BLaER1 (cell line): ENCODE data around the gene SLC15A3.

Experiments
- H3K27ac ChIP-seq: shearing (Covaris generic); formaldehyde crosslinking; 2 replicates; pipeline ENCODE4 v1.8.1; 2022
- H3K27me3 ChIP-seq: shearing (Covaris generic); formaldehyde crosslinking; 2 replicates; pipeline ENCODE4 v1.8.1; 2022
- H3K36me3 ChIP-seq: shearing (Covaris generic); formaldehyde crosslinking; 2 replicates; pipeline ENCODE4 v1.8.1; 2022
- H3K4me1 ChIP-seq: shearing (Covaris generic); formaldehyde crosslinking; 2 replicates; pipeline ENCODE4 v1.8.1; 2022
- H3K4me2 ChIP-seq: shearing (Covaris generic); formaldehyde crosslinking; 2 replicates; pipeline ENCODE4 v1.8.1; 2022
- H3K4me3 ChIP-seq: shearing (Covaris generic); formaldehyde crosslinking; 2 replicates; pipeline ENCODE4 v1.8.1; 2022
- H3K9ac ChIP-seq: shearing (Covaris generic); formaldehyde crosslinking; 2 replicates; pipeline ENCODE4 v1.8.1; 2022
- H3K9me3 ChIP-seq: shearing (Covaris generic); formaldehyde crosslinking; 2 replicates; pipeline ENCODE4 v1.8.1; 2022
- H4K20me1 ChIP-seq: shearing (Covaris generic); formaldehyde crosslinking; 2 replicates; pipeline ENCODE4 v1.8.1; 2022
- Cebpa-rat ChIP-seq: shearing (Covaris generic); IDR thresholded peaks from 2 replicates; pipeline ENCODE4 v1.8.1; 2022

The SLC15A3 gene

DNA sequence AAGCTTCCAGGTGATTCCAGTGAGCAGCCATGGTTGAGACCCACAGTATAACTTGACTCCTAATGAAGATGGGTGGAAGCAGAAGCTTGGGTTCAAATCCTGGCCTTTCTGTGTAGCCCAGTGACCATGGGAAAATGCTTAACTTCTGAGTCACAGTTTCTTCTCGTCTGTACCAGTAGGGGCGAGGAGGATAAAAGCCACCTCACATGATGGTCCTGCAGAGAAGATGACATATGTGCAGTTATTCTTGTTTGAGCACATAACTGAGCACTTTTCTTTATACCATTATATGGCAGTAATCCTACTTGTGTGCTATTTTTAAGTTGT is 33.1 kb downstream of the SLC15A3 start:
- Histone ChIP-seq H3K9me3 (no peaks in the 10 kb centered on the region), H3K27ac (no peak overlapping the region), H3K36me3 (peaks cover 69% of the 10 kb centered on the region), H3K4me1 (peaks cover 57% of the 10 kb centered on the region), H3K4me3 (no peak overlapping the region), H3K9ac (no peak overlapping the region), H3K4me2 (no peak overlapping the region), H4K20me1 (peaks cover 85% of the 10 kb centered on the region), H3K27me3 (peaks cover 21% of the 10 kb centered on the region)
- TF ChIP-seq Cebpa-rat: no peak

DNA sequence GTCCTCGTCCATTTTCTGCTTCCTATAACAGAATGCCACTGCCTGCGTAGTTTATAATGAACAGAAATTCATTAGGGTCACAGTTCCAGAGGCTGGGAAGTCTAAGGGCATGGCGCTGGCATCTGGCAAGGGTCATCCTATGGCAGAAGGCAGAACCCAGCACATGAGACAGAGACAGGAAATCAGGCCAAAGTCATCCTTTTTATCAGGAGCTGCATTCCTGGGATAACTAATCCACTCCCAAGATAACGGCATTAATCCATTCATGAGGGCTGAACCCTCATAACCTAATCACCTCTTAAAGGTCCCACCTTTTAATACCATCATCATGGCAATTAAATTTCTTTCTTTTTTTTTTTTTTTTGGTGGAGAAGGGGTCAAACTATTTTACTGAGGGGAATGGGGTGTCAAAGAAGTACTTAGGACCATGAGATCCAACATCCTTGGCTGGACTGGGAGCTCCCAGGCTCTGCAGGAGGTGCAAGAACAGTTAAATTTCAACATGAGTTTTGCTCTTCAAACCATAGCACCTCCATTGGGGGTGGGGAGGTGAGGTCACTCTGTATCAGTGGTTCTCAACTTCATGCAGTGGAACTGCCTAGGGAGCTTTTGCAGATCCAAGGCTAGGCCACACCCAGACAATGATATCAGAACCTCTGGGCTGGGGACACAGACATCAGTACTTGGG is 33.6 kb downstream of the SLC15A3 start:
- Histone ChIP-seq H3K27me3 (peaks cover 16% of the 10 kb centered on the region), H3K4me3 (no peak overlapping the region), H3K27ac (no peak overlapping the region), H3K36me3 (peaks cover 66% of the 10 kb centered on the region), H3K9ac (no peak overlapping the region), H3K9me3 (no peaks in the 10 kb centered on the region), H3K4me2 (no peak overlapping the region), H3K4me1 (peaks cover 54% of the 10 kb centered on the region), H4K20me1 (peaks cover 80% of the 10 kb centered on the region)
- no peak for TF ChIP-seq Cebpa-rat

DNA sequence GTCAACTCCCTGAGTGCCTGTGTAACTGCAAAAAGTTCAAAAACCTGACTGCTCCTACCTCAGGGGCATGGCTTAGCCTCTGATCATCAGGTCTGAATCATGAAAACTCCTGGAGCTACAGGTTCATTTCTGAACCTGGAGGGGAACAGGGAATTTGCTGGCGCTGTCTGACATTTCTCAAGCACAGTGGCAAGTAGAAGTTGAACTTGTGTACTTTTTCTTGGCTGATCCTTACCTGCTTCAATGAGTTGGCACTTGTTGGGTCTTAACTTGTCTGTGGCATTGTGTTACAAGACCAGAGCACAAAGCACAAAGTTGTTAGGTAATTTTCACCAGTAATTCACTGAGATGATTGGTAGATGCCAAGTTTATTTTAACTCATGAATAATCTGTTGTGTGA is 34.7 kb downstream of the SLC15A3 start:
- Histone ChIP-seq H3K9me3 (no peaks in the 10 kb centered on the region), H3K4me3 (no peak overlapping the region), H4K20me1 (peaks cover 69% of the 10 kb centered on the region), H3K9ac (no peak overlapping the region), H3K4me2 (0 out of 2 replicates have a peak overlapping the region, but pooled peaks have one; percentile 94), H3K27ac (no peak overlapping the region), H3K4me1 (peaks cover 54% of the 10 kb centered on the region), H3K36me3 (peaks cover 54% of the 10 kb centered on the region), H3K27me3 (peaks cover 4% of the 10 kb centered on the region; the same call in 1 of the 2 replicates)
- TF ChIP-seq Cebpa-rat: no peak

DNA sequence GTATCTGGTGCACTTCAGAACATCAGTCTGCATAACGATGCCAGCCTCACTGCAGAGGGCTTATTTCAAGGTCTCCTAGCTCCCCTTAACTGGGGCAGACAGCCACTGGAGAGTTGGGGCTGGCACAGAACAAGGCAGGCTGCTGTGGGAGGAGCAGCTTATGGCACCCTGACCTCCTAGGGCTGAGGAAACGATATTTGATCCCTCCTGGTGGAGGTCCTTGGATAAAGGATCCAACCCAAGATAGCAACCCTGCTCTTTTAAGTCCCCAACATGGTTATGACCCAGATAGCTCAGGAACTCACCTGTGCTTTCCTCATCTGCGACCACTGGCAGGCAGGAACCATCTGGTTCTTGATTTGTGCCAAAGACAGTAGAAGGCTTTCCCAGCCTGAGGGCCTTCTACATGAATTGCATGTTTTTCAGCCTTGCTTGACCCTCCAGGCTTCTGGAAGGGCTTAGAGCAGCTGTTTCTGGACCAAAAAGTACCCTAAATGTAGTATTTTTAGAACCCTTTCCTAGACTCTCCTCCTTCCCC is 35.2 kb downstream of the SLC15A3 start:
- Histone ChIP-seq H3K9ac (no peak overlapping the region; the same call in 1 of the 2 replicates), H3K27ac (no peak overlapping the region), H3K4me3 (no peak overlapping the region), H4K20me1 (peaks cover 63% of the 10 kb centered on the region), H3K27me3 (no peaks in the 10 kb centered on the region), H3K4me2 (peak overlapping the region; percentile 94), H3K36me3 (peaks cover 49% of the 10 kb centered on the region), H3K4me1 (peaks cover 54% of the 10 kb centered on the region), H3K9me3 (no peaks in the 10 kb centered on the region)
- TF ChIP-seq Cebpa-rat: no peak

DNA sequence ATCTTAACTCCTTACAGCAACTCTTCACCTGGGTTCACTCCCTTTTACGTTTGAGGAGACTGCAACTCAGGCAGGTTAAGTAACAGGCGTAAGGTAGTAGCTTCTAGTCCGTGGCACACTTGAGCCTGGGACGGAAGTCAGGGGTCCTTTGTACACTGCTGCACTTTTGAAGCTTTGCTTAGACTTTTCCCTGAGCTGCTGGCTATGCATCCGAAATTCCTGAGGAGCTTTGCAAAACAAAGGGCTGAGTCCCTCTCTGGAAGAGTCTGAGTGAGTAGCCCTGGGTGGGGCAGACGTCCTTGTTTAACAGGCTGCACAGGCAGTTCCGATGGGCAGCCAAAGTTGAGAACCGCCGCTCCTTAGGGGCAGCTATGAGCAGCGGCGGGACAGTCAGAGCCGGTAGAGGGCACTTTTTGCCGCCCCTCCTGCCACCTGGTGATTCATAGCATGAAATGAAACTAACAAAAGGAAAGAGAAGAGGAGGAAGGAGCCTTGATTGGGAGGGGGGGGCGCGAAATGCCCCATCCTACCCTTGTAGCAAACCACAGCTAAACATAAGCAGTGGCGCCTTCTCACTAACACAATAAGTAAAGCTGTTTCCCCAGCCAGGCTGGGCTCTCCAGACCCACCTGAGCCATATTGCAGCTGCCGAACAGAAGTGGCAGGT is 36.6 kb downstream of the SLC15A3 start:
- H4K20me1 ChIP-seq: peaks cover 50% of the 10 kb centered on the region
- H3K4me1 ChIP-seq: peaks cover 66% of the 10 kb centered on the region
- no peaks in the 10 kb centered on the region for H3K9me3 ChIP-seq
- no peaks in the 10 kb centered on the region for H3K27me3 ChIP-seq
- H3K9ac ChIP-seq: peak overlapping the region; percentile 92
- H3K36me3 ChIP-seq: peaks cover 36% of the 10 kb centered on the region
- H3K27ac ChIP-seq: peak overlapping the region; percentile 93
- no peak for TF ChIP-seq Cebpa-rat
- H3K4me3 ChIP-seq: peak overlapping the region; percentile 97
- H3K4me2 ChIP-seq: peak overlapping the region; percentile 94

DNA sequence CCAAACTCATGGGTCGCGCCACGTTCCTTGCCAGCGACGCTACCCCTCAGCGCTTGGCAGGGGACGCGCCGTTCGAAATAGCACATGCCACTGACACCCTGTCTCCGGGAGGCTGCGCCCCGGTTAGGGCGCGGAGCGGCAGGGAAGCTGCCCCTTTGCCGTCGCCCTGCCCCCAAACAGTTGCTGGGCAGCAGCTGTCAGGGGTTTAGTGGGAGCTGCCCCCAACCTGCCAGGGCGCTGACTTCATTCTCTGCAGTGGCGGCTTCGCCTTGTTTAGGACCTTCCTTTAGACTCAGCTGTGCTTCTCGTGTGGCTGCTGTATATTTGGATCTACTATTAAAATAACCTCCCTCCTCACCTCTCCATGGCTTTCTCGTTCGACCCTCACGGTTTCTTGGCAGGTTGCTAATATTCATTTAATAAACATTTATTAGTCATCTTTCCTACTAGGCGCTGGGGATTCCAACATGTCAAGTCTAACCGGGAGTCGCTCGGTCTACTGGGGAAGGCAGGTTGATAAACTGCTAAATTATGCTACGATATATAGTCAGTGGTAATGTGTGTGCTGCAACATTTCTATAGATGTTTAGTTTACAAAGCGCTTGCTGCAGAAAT is 37.2 kb downstream of the SLC15A3 start:
- Histone ChIP-seq H3K4me3 (peak overlapping the region; percentile 97), H3K27me3 (no peaks in the 10 kb centered on the region), H3K9ac (peak overlapping the region; percentile 92), H3K9me3 (peaks cover 5% of the 10 kb centered on the region), H3K27ac (peak overlapping the region; percentile 93), H3K4me2 (peak overlapping the region; percentile 94), H3K36me3 (peaks cover 29% of the 10 kb centered on the region), H4K20me1 (peaks cover 43% of the 10 kb centered on the region), H3K4me1 (peaks cover 72% of the 10 kb centered on the region)
- no peak for TF ChIP-seq Cebpa-rat

DNA sequence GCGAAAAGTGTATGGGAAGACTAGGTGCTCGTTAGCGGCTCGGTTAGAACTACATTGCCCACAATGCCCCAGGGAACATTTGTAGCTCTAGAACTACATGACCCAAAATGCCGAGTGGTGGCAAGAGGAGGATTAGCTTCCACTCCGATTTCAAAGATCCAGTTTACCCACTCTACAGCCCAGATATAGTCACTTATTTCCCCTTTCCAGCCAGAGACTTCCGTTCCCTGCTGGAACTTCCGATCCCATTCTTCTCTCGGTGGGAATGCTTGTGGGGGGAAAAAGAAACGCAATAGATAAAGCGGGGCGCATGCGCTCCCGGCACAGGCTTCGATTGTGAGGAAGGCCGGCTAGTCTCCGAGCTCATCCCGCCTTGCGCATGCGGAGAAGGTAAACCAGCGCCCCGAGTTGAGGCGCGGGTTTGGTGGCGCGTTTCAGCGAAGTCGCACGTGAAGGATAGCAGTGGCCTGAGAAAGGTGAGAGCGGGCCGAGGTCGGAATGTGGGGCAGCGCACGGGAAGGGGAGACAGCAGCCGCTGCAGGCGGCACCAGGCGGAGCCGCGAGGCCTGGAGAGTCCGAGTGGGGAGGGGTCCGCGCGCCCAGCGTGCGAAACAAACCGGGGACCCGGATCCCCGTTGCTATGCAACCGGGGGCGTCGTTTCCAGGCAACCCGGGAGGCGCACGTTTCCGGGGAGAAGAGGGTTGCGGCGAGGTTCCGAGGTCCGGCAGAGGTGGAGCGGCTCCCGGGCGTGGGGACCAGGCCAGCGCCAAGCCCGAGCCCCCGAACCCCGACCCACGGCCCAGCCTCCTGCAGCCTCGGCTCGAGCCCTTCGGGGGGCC is 38.0 kb downstream of the SLC15A3 start, which contains the start of gene TMEM109:
Gene TMEM109 (plus strand): TSS at position 366 of the 840 bp plus-strand sequence. CDS start 5,536 bp downstream, outside the sequence.
- Histone ChIP-seq H4K20me1 (peaks cover 36% of the 10 kb centered on the region), H3K9ac (peak within 1 kb of the TSS; percentile 92), H3K4me1 (peaks cover 75% of the 10 kb centered on the region), H3K9me3 (peaks cover 10% of the 10 kb centered on the region), H3K4me2 (peak within 1 kb of the TSS; percentile 94), H3K4me3 (peak within 1 kb of the TSS; percentile 97), H3K27ac (peak within 1 kb of the TSS; percentile 93), H3K27me3 (no peaks in the 10 kb centered on the region), H3K36me3 (peaks cover 22% of the 10 kb centered on the region)
- no peak for TF ChIP-seq Cebpa-rat

DNA sequence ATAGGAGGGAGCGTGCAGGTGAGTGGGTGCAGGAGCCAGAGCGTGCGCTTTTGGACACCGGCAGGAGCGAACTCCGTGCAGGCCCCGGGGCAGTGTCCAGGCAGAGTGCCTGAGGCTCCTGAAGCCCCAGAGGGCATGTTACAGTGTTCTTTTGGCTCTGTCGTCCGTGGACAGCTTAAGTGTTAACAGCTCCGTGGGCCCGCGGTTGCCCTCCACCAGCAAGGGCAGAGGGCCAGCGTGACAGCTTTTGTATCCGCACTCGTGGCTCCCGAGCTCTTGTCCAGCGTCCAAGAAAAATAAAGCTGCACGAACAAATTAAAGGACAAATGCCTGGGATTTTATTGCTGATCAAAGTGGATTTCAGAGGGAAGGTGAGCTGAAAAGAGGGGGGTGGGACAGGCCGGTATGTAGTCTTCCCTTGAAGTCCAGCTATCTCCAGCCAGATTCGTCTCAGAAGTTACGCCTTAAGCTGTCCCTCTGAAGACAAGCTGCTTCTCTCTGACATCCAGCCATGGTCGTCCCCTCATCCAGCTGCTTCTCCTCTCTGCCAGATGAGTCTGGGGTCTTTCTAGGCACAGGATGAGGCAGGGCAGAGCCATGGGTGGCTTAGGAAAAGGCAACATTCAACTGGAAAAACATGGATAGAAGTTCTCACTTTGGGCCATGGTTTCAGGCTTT is 39.0 kb downstream of the SLC15A3 start:
- peak overlapping the region; percentile 92 for H3K9ac ChIP-seq
- H3K4me2 ChIP-seq: peak overlapping the region; percentile 94
- H3K36me3 ChIP-seq: peaks cover 12% of the 10 kb centered on the region
- H3K9me3 ChIP-seq: peaks cover 10% of the 10 kb centered on the region
- H4K20me1 ChIP-seq: peaks cover 26% of the 10 kb centered on the region
- TF ChIP-seq Cebpa-rat: no peak
- peak overlapping the region; percentile 97 for H3K4me3 ChIP-seq
- no peaks in the 10 kb centered on the region for H3K27me3 ChIP-seq
- H3K4me1 ChIP-seq: peaks cover 68% of the 10 kb centered on the region
- peak overlapping the region; percentile 93 for H3K27ac ChIP-seq
